SK-N-SH treated with all-trans-retinoic acid at 6 μM for 48 hours (cell line): ENCODE data around the gene GRIA4.

ENCODE experiments used
- ARNTL ChIP-seq: fragments of 450-650 bp; formaldehyde crosslinking; IDR thresholded peaks from 2 replicates; pipeline ENCODE4 v1.5.0; 2020; ENCODE audit warnings: low read depth, mild to moderate bottlenecking, moderate library complexity, borderline replicate concordance
- CSRNP3 ChIP-seq: fragments of 250-450 bp; sonication (Bioruptor Pico); IDR thresholded peaks from 2 replicates; pipeline ENCODE4 v1.5.1; 2021; ENCODE audit warnings: mild to moderate bottlenecking, moderate library complexity
- ISL1 ChIP-seq: fragments of 250-450 bp; sonication (Bioruptor Pico); IDR thresholded peaks from 2 replicates; pipeline ENCODE4 v2.1.2; 2022; ENCODE audit warnings: mild to moderate bottlenecking, moderate library complexity
- PATZ1 ChIP-seq: fragments of 250-450 bp; sonication (Bioruptor Pico); IDR thresholded peaks from 2 replicates; pipeline ENCODE4 v1.8.0; 2020; ENCODE audit warnings: mild to moderate bottlenecking, moderate library complexity, borderline replicate concordance
- PPARA ChIP-seq: fragments of 250-450 bp; sonication (Bioruptor Pico); IDR thresholded peaks from 2 replicates; pipeline ENCODE4 v1.5.0; 2020; ENCODE audit warnings: mild to moderate bottlenecking, borderline replicate concordance
- RARB ChIP-seq: fragments of 250-450 bp; sonication (Bioruptor Pico); IDR thresholded peaks from 2 replicates; pipeline ENCODE4 v1.8.0; 2021; ENCODE audit warnings: mild to moderate bottlenecking, moderate library complexity
- TOX ChIP-seq: fragments of 250-450 bp; sonication (Bioruptor Pico); IDR thresholded peaks from 2 replicates; pipeline ENCODE4 v1.8.0; 2021; ENCODE audit warnings: mild to moderate bottlenecking, moderate library complexity, borderline replicate concordance
- ZFP30 ChIP-seq: fragments of 450-650 bp; formaldehyde crosslinking; IDR thresholded peaks from 2 replicates; pipeline ENCODE4 v1.5.0; 2022; ENCODE audit warnings: mild to moderate bottlenecking, moderate library complexity

GRCh38 chr11:105613183-105613582, 3.3 kb downstream of the GRIA4 start:
- no peak for TF ChIP-seq ZFP30
- no peak for TF ChIP-seq ISL1 (CRISPR knock-in tag)
- TF ChIP-seq PATZ1, result no peak
- TF ChIP-seq RARB (CRISPR knock-in tag), result no peak
- no peak for TF ChIP-seq ARNTL (CRISPR knock-in tag)
- TF ChIP-seq CSRNP3, result no peak
- TF ChIP-seq PPARA, result no peak
- no peak for TF ChIP-seq TOX (CRISPR knock-in tag)
